Activated naive CD4-positive, alpha-beta T cell (primary cell): ENCODE measurements around the gene UBL7.

ENCODE experiments used
- DNase-seq, 4 experiments: peaks; one replicate each; lab custom pipeline; 2025; lab: John Stamatoyannopoulos, UW

The UBL7 gene

GRCh38 chr15:74422652-74423430 is 38.1 kb downstream of the UBL7 start:
- no peak for DNase-seq

- DNase-seq: no peak
Measured at GRCh38 chr15:74422265-74422651, 38.7 kb downstream of the UBL7 start.

- no peak for DNase-seq
Measured at GRCh38 chr15:74421302-74422245, 39.4 kb downstream of the UBL7 start.

GRCh38 chr15:74420193-74420905 is 40.6 kb downstream of the UBL7 start:
- DNase-seq: no peak

- DNase-seq: no peak
Measured at GRCh38 chr15:74419432-74419831, 41.5 kb downstream of the UBL7 start.

GRCh38 chr15:74418575-74419338 is 42.2 kb downstream of the UBL7 start:
- no peak for DNase-seq

- DNase-seq: no peak
Measured at GRCh38 chr15:74417670-74418069, 43.3 kb downstream of the UBL7 start.

- DNase-seq: no peak
Measured at GRCh38 chr15:74417225-74417624, 43.7 kb downstream of the UBL7 start.

GRCh38 chr15:74415966-74416916 is 44.7 kb downstream of the UBL7 start:
- no peak for DNase-seq

GRCh38 chr15:74414603-74415338 is 46.2 kb downstream of the UBL7 start:
- no peak for DNase-seq

GRCh38 chr15:74414081-74414580 is 46.8 kb downstream of the UBL7 start:
- DNase-seq: no peak

GRCh38 chr15:74413350-74414080 is 47.4 kb downstream of the UBL7 start:
- no peak for DNase-seq

- DNase-seq: no peak
Measured at GRCh38 chr15:74412159-74412558, 48.8 kb downstream of the UBL7 start.

- no peak for DNase-seq
Measured at GRCh38 chr15:74411686-74412085, 49.3 kb downstream of the UBL7 start.

GRCh38 chr15:74410502-74410901 is 50.5 kb downstream of the UBL7 start:
- no peak for DNase-seq

- DNase-seq: no peak
Measured at GRCh38 chr15:74409225-74409624, 51.7 kb downstream of the UBL7 start.

- no peak for DNase-seq
Measured at GRCh38 chr15:74408815-74409214, 52.1 kb downstream of the UBL7 start.

- DNase-seq: no peak
Measured at GRCh38 chr15:74408385-74408784, 52.6 kb downstream of the UBL7 start.
